HepG2 (cell line): ENCODE data around the gene KRT82.

Experiments used
- CHD4 ChIP-seq: fragments of 200-600 bp; sonication (generic); IDR thresholded peaks from 2 replicates; pipeline ENCODE4 v1.7.0; 2017; ENCODE audit warnings: mild to moderate bottlenecking, low read length, borderline replicate concordance
- EP300 ChIP-seq, 3 experiments: sonication (generic) in 1 of 3; formaldehyde crosslinking in 1 of 3; IDR thresholded peaks; 2 replicates each; pipeline versions ENCODE4 v1.5.1 to v1.6.1; 2011 to 2020; ENCODE audit warnings: low read depth in 2 of 3, low read length in 2 of 3, borderline replicate concordance in 1 of 3, improper control_type of control experiment in 1 of 3, mild to moderate bottlenecking in 1 of 3, missing genetic modification reagents in 1 of 3, moderate library complexity in 1 of 3
- GTF2F1 ChIP-seq: fragments of 150-350 bp; IDR thresholded peaks from 2 replicates; pipeline ENCODE4 v1.6.1; 2014; ENCODE audit warnings: low read length
- HCFC1 ChIP-seq: fragments of 150-350 bp; IDR thresholded peaks from 2 replicates; pipeline ENCODE4 v1.6.1; 2014; ENCODE audit warnings: low read depth, low read length
- SMAD3 ChIP-seq: sonication (generic); formaldehyde crosslinking; IDR thresholded peaks from 2 replicates; pipeline ENCODE4 v1.4.0; 2020; ENCODE audit warnings: missing genetic modification reagents
- SP1 ChIP-seq, 2 experiments: fragments of 450-650 bp in 1 of 2; sonication (generic) in 1 of 2; formaldehyde crosslinking in 1 of 2; IDR thresholded peaks; 2 replicates each; pipeline versions ENCODE4 v1.4.0 to v1.6.1; 2016 to 2020; ENCODE audit warnings: missing genetic modification reagents in 1 of 2
- SUZ12 ChIP-seq: fragments of 150-350 bp; IDR thresholded peaks from 2 replicates; pipeline ENCODE4 v1.6.1; 2014; ENCODE audit warnings: low read depth, low read length
- ZIK1 ChIP-seq: sonication (generic); formaldehyde crosslinking; IDR thresholded peaks from 2 replicates; pipeline ENCODE4 v1.5.0; 2020; ENCODE audit warnings: mild to moderate bottlenecking, low read depth, missing genetic modification reagents, borderline replicate concordance
- TF ChIP-seq, protein P1 (sequence below): sonication (generic); formaldehyde crosslinking; IDR thresholded peaks from 2 replicates; pipeline ENCODE4 v1.8.0; 2022; ENCODE audit warnings: missing genetic modification reagents, mild to moderate bottlenecking, moderate library complexity, borderline replicate concordance
- TF ChIP-seq, protein P2 (sequence below): sonication (generic); formaldehyde crosslinking; IDR thresholded peaks from 2 replicates; pipeline ENCODE4 v1.5.0; 2020; ENCODE audit warnings: mild to moderate bottlenecking, missing genetic modification reagents, moderate library complexity
- TF ChIP-seq, protein P3 (sequence below), 2 experiments: sonication (generic) in 1 of 2; formaldehyde crosslinking in 1 of 2; IDR thresholded peaks; 2 replicates each; pipeline versions ENCODE4 v1.4.0 to v1.6.1; 2018 to 2020; ENCODE audit warnings: missing genetic modification reagents in 2 of 2, borderline replicate concordance in 1 of 2, low read depth in 1 of 2, mild to moderate bottlenecking in 1 of 2, missing biosample characterization in 1 of 2
- TF ChIP-seq, protein P4 (sequence below): IDR thresholded peaks from 2 replicates; pipeline ENCODE4 v1.6.1; 2012; ENCODE audit warnings: inconsistent platforms
- TF ChIP-seq, protein P5 (sequence below): IDR thresholded peaks from 2 replicates; pipeline ENCODE4 v1.6.1; 2016; ENCODE audit warnings: low read depth, borderline replicate concordance

DNA sequence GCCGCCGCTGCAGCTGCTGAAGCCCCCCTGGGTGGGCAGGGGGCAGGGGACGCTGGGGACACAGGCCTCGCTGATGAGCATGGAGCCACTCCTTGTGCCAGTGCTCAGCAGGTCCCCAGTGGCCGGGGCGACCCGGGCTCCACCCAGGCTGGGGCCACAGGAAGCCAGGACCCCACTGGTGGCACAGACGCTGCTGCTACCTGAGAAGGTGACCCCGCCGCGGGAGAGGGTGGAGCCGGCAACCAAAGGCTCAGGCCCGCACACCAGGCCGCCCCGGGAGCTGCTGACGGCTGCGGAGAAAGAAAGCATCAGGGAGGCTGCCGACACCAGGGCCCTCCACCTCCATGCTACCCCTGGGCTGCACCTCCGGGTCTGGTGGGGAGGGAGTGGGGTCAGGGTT lies 28.0 kb downstream of the KRT82 start:
- TF ChIP-seq CHD4 (no peak), SUZ12 (no peak), SP1 (IDR thresholded peaks at IDR 0.05) (no peak), SP1 (CRISPR knock-in tag; IDR thresholded peaks at IDR 0.05) (no peak), EP300 (IDR thresholded peaks at IDR 0.05; ENCODE audit: low read depth in 2 of 2, low read length in 2 of 2) (no peak), EP300 (CRISPR knock-in tag; IDR thresholded peaks at IDR 0.05; ENCODE audit: borderline replicate concordance) (no peak), GTF2F1 (no peak), HCFC1 (no peak), ZIK1 (CRISPR knock-in tag) (no peak), SMAD3 (CRISPR knock-in tag) (no peak)
- TF ChIP-seq, protein P1, sequence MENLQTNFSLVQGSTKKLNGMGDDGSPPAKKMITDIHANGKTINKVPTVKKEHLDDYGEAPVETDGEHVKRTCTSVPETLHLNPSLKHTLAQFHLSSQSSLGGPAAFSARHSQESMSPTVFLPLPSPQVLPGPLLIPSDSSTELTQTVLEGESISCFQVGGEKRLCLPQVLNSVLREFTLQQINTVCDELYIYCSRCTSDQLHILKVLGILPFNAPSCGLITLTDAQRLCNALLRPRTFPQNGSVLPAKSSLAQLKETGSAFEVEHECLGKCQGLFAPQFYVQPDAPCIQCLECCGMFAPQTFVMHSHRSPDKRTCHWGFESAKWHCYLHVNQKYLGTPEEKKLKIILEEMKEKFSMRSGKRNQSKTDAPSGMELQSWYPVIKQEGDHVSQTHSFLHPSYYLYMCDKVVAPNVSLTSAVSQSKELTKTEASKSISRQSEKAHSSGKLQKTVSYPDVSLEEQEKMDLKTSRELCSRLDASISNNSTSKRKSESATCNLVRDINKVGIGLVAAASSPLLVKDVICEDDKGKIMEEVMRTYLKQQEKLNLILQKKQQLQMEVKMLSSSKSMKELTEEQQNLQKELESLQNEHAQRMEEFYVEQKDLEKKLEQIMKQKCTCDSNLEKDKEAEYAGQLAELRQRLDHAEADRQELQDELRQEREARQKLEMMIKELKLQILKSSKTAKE (CRISPR knock-in tag): no peak
- TF ChIP-seq, protein P2, sequence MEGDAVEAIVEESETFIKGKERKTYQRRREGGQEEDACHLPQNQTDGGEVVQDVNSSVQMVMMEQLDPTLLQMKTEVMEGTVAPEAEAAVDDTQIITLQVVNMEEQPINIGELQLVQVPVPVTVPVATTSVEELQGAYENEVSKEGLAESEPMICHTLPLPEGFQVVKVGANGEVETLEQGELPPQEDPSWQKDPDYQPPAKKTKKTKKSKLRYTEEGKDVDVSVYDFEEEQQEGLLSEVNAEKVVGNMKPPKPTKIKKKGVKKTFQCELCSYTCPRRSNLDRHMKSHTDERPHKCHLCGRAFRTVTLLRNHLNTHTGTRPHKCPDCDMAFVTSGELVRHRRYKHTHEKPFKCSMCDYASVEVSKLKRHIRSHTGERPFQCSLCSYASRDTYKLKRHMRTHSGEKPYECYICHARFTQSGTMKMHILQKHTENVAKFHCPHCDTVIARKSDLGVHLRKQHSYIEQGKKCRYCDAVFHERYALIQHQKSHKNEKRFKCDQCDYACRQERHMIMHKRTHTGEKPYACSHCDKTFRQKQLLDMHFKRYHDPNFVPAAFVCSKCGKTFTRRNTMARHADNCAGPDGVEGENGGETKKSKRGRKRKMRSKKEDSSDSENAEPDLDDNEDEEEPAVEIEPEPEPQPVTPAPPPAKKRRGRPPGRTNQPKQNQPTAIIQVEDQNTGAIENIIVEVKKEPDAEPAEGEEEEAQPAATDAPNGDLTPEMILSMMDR (CRISPR knock-in tag): no peak
- TF ChIP-seq, protein P3, sequence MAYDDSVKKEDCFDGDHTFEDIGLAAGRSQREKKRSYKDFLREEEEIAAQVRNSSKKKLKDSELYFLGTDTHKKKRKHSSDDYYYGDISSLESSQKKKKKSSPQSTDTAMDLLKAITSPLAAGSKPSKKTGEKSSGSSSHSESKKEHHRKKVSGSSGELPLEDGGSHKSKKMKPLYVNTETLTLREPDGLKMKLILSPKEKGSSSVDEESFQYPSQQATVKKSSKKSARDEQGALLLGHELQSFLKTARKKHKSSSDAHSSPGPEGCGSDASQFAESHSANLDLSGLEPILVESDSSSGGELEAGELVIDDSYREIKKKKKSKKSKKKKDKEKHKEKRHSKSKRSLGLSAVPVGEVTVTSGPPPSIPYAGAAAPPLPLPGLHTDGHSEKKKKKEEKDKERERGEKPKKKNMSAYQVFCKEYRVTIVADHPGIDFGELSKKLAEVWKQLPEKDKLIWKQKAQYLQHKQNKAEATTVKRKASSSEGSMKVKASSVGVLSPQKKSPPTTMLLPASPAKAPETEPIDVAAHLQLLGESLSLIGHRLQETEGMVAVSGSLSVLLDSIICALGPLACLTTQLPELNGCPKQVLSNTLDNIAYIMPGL (CRISPR knock-in tag; IDR thresholded peaks at IDR 0.05; ENCODE audit: borderline replicate concordance in 1 of 2, low read depth in 1 of 2): no peak
- TF ChIP-seq, protein P4, sequence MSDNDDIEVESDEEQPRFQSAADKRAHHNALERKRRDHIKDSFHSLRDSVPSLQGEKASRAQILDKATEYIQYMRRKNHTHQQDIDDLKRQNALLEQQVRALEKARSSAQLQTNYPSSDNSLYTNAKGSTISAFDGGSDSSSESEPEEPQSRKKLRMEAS: no peak
- TF ChIP-seq, protein P5, sequence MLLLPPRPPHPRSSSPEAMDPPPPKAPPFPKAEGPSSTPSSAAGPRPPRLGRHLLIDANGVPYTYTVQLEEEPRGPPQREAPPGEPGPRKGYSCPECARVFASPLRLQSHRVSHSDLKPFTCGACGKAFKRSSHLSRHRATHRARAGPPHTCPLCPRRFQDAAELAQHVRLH (CRISPR knock-in tag): no peak
